Measurements from ENCODE around the gene PLXNB2.

DNA sequence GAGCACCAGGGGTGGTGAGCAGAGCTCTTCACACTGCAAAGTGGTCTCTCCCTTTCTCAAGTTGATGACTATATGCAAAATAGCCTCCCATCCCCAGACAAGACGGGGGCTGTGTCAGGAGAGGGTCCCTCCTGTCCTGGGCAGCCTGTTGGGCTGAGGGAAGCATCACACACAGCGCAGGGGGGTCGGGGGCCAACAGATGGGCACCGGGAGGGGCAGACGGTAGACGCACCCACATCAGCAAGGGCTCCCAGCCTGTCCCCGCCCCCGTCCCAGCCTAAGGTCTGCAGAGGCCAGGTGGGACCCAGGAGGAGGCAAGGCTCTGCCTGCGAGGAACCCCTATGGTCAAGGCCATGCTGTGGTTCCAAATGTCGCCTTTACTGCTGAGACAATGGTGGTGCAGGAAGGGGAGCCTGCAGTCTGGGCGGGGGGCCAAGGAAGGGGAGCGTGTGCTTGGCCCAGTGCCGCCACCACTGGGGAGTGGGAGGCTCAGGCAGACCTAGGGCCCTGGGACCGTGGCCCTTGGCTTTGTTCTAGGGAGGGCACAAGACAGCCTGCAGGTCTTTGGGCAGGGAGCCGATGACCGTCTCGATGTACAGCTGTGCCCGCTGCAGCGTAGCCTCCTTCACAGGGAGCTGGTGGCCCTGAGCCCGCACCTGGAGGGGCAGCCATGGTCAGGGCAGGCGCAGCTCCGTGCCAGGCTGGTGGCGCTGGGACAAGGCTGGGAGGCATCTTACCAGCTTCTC lies 4.3 kb upstream of the PLXNB2 start:
- TF ChIP-seq, protein P1, sequence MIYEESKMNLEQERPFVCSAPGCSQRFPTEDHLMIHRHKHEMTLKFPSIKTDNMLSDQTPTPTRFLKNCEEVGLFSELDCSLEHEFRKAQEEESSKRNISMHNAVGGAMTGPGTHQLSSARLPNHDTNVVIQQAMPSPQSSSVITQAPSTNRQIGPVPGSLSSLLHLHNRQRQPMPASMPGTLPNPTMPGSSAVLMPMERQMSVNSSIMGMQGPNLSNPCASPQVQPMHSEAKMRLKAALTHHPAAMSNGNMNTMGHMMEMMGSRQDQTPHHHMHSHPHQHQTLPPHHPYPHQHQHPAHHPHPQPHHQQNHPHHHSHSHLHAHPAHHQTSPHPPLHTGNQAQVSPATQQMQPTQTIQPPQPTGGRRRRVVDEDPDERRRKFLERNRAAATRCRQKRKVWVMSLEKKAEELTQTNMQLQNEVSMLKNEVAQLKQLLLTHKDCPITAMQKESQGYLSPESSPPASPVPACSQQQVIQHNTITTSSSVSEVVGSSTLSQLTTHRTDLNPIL (CRISPR knock-in tag; IDR thresholded peaks at IDR 0.05; ENCODE audit: low read depth): no peak
- TF ChIP-seq, protein P2, sequence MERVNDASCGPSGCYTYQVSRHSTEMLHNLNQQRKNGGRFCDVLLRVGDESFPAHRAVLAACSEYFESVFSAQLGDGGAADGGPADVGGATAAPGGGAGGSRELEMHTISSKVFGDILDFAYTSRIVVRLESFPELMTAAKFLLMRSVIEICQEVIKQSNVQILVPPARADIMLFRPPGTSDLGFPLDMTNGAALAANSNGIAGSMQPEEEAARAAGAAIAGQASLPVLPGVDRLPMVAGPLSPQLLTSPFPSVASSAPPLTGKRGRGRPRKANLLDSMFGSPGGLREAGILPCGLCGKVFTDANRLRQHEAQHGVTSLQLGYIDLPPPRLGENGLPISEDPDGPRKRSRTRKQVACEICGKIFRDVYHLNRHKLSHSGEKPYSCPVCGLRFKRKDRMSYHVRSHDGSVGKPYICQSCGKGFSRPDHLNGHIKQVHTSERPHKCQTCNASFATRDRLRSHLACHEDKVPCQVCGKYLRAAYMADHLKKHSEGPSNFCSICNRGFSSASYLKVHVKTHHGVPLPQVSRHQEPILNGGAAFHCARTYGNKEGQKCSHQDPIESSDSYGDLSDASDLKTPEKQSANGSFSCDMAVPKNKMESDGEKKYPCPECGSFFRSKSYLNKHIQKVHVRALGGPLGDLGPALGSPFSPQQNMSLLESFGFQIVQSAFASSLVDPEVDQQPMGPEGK (CRISPR knock-in tag; IDR thresholded peaks at IDR 0.05; ENCODE audit: borderline replicate concordance): no peak
- no peak for TF ChIP-seq CSDC2 (CRISPR knock-in tag; IDR thresholded peaks at IDR 0.05)
- TF ChIP-seq, protein P3, sequence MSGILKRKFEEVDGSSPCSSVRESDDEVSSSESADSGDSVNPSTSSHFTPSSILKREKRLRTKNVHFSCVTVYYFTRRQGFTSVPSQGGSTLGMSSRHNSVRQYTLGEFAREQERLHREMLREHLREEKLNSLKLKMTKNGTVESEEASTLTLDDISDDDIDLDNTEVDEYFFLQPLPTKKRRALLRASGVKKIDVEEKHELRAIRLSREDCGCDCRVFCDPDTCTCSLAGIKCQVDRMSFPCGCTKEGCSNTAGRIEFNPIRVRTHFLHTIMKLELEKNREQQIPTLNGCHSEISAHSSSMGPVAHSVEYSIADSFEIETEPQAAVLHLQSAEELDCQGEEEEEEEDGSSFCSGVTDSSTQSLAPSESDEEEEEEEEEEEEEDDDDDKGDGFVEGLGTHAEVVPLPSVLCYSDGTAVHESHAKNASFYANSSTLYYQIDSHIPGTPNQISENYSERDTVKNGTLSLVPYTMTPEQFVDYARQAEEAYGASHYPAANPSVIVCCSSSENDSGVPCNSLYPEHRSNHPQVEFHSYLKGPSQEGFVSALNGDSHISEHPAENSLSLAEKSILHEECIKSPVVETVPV (CRISPR knock-in tag; IDR thresholded peaks at IDR 0.05): no peak
- no peak for TF ChIP-seq RARB (CRISPR knock-in tag; IDR thresholded peaks at IDR 0.05)
- no peak for TF ChIP-seq ESRRG (CRISPR knock-in tag; IDR thresholded peaks at IDR 0.05)
- no peak for TF ChIP-seq TOX (CRISPR knock-in tag; IDR thresholded peaks at IDR 0.05; ENCODE audit: borderline replicate concordance)
- no peak for TF ChIP-seq ZFP30 (CRISPR knock-in tag; IDR thresholded peaks at IDR 0.05)
- no peak for TF ChIP-seq ZC3H10 (CRISPR knock-in tag; IDR thresholded peaks at IDR 0.05)
